Lung (tissue), 12 donors: ENCODE results near the gene FRMD5. TPM values are rescaled to one million over a fixed set of nuclear protein-coding genes. Genes with fewer than 3 reads are reported as not detected.

Source experiments
- ATAC-seq: fragments of 200-7000 bp; cut with Tn5 transposase; one replicate; pipeline ENCODE4 v1.9.1; 2020; ENCODE audit warnings: moderate number of reproducible peaks; ENCODE audit not compliant: insufficient read depth, low FRiP score
- DNase-seq, 3 donors: peaks; one replicate each; pipeline ENCODE4 v3.0.0-alpha.2; 2013 to 2017
- H3K27ac ChIP-seq, 2 donors: one replicate each; pipeline ENCODE4 v1.5.1; 2013; ENCODE audit warnings: mild to moderate bottlenecking in 2 of 2, moderate library complexity in 2 of 2, control low read depth in 1 of 2, inconsistent platforms in 1 of 2, low read depth in 1 of 2, low read length in 1 of 2
- H3K27me3 ChIP-seq, 3 donors: one replicate each; pipeline ENCODE4 v1.5.1; 2013; ENCODE audit warnings: low read length in 2 of 3; ENCODE audit not compliant: control insufficient read depth in 3 of 3, insufficient read depth in 3 of 3
- H3K36me3 ChIP-seq, 4 donors: one replicate each; pipeline ENCODE4 v1.5.1; 2013; ENCODE audit warnings: low read length in 4 of 4, mild to moderate bottlenecking in 1 of 4, moderate library complexity in 1 of 4; ENCODE audit not compliant: control insufficient read depth in 4 of 4, insufficient read depth in 4 of 4
- H3K4me1 ChIP-seq, 5 donors: one replicate each; pipeline ENCODE4 v1.5.1; 2013; ENCODE audit warnings: low read length in 5 of 5, mild to moderate bottlenecking in 2 of 5, moderate library complexity in 1 of 5; ENCODE audit not compliant: control insufficient read depth in 5 of 5, insufficient read depth in 5 of 5
- H3K4me3 ChIP-seq: one replicate; pipeline ENCODE4 v1.5.1; 2013; ENCODE audit warnings: mild to moderate bottlenecking, control low read depth, moderate library complexity
- H3K9ac ChIP-seq, 2 donors: one replicate each; pipeline ENCODE4 v1.5.1; 2013; ENCODE audit warnings: low read length in 2 of 2, control low read depth in 1 of 2; ENCODE audit not compliant: insufficient read depth in 1 of 2
- H3K9me3 ChIP-seq, 4 donors: one replicate each; pipeline ENCODE4 v1.5.1; 2013; ENCODE audit warnings: low read length in 3 of 4, mild to moderate bottlenecking in 1 of 4, moderate library complexity in 1 of 4; ENCODE audit not compliant: control insufficient read depth in 4 of 4, insufficient read depth in 3 of 4
- WGBS, 2 donors: extraction: QIAGEN DNeasy Blood & Tissue Kit; methylation state at CpG; one replicate each; pipeline ENCODE4 v1.1.7; 2013; 5-methylcytosine and 5-hydroxymethylcytosine counted together
- polyA plus RNA-seq, 2 donors: library from polyadenylated mRNA; stranded (reverse); fragments of 200-250 nt; gene quantifications; one replicate each; pipeline ENCODE4 v1.2.1, GENCODE V29; 2013
- total RNA-seq, 2 donors: library from RNA; depleted of rRNA in 1 of 2; stranded (reverse); fragments of >200 nt in 1 of 2; gene quantifications; one replicate each; pipeline ENCODE4 v1.2.1, GENCODE V29; 2014 to 2021
- TF ChIP-seq, protein P1 (sequence below): IDR thresholded peaks from 2 replicates; pipeline ENCODE4 v1.5.1; 2012; ENCODE audit warnings: mild to moderate bottlenecking; ENCODE audit errors: control extremely low read depth, extremely low read depth
- donor health status: control.
- donor health status: control.
- donor health status: Bipolar disorder and iron deficiency.
- donor health status: healthy.
- donor health status: DM: yes; HTN: yes; CAD: no.

FRMD5 gene
- total and polyA plus RNA-seq, 4 donors: 0.10 to 1.1 (median 0.67) TPM

DNA sequence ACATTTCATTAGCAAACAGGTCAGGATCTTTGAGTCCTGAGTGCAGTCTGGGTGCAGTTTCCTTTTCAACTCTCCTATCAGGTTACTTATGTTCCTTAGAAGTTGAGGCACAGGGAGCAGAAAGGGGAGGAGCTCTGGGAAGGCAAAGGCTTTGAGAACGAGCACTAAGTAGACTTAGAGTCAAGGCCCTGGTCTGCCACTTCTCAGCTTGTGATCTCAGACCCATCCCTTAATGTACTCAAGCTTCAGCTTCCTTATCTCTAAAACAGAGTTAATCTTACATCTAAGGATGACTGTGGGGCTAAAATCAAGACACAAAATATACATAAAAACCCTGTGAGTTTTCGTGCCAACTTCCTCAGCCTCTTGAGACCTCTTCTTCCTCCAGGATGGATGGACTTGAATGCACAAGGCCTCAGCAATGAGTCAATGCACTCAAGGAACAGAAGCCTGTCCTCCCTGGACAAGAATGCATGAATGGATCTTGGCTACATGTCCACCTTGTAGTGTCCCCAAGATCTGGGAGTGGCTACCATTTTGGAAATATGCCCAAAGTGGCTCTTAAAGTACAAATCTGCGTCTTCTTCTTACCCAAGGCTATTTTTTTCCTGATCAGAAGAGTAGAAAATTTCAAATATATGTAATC lies 263.2 kb downstream of the FRMD5 start:
- ATAC-seq: no peak
- Histone ChIP-seq H3K36me3 (no peaks in the 10 kb centered on the region), H3K27ac (no peak overlapping the region), H3K9ac (no peak overlapping the region), H3K4me3 (no peak overlapping the region), H3K4me1 (no peaks in the 10 kb centered on the region), H3K9me3 (peaks cover 0 to 2% (median 0%) of the 10 kb centered on the region in 4 donors), H3K27me3 (peaks cover 0 to 4% (median 0%) of the 10 kb centered on the region in 3 donors)
- 64 to 73% methylated on average over 3 of the region's 3 CpGs for WGBS, 2 donors
- TF ChIP-seq, protein P1, sequence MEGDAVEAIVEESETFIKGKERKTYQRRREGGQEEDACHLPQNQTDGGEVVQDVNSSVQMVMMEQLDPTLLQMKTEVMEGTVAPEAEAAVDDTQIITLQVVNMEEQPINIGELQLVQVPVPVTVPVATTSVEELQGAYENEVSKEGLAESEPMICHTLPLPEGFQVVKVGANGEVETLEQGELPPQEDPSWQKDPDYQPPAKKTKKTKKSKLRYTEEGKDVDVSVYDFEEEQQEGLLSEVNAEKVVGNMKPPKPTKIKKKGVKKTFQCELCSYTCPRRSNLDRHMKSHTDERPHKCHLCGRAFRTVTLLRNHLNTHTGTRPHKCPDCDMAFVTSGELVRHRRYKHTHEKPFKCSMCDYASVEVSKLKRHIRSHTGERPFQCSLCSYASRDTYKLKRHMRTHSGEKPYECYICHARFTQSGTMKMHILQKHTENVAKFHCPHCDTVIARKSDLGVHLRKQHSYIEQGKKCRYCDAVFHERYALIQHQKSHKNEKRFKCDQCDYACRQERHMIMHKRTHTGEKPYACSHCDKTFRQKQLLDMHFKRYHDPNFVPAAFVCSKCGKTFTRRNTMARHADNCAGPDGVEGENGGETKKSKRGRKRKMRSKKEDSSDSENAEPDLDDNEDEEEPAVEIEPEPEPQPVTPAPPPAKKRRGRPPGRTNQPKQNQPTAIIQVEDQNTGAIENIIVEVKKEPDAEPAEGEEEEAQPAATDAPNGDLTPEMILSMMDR: no peak
- no peak for DNase-seq

DNA sequence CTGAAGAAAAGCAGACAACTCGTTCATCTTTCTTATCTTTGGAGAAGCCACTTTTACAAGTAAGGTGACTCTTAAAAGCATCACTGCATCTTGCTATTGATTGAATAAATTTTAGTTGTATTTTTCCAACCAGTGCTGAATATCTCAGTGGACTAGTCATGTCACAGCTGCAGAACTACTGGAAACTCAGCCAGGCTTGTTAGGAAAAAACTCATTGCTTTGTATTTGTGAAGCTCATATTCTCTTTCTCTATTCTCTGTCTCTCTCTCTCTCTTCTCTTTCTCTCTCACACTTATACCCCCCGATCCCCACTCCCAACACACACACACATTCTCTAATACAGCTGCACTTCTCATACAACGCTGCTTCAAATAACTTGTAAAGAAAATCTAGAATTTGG lies 264.0 kb downstream of the FRMD5 start:
- DNase-seq (no peak), ATAC-seq (no peak)
- no peaks in the 10 kb centered on the region for H3K36me3 ChIP-seq
- H3K4me1 ChIP-seq: no peaks in the 10 kb centered on the region
- H3K27ac ChIP-seq: no peak overlapping the region
- peaks cover 0 to 4% (median 0%) of the 10 kb centered on the region in 3 donors for H3K27me3 ChIP-seq
- TF ChIP-seq, protein P1: no peak
- WGBS, 2 donors: 87 to 89% methylated on average over 3 of the region's 3 CpGs
- H3K4me3 ChIP-seq: no peak overlapping the region
- H3K9me3 ChIP-seq: peaks cover 0 to 2% (median 0%) of the 10 kb centered on the region in 4 donors
- no peak overlapping the region for H3K9ac ChIP-seq

DNA sequence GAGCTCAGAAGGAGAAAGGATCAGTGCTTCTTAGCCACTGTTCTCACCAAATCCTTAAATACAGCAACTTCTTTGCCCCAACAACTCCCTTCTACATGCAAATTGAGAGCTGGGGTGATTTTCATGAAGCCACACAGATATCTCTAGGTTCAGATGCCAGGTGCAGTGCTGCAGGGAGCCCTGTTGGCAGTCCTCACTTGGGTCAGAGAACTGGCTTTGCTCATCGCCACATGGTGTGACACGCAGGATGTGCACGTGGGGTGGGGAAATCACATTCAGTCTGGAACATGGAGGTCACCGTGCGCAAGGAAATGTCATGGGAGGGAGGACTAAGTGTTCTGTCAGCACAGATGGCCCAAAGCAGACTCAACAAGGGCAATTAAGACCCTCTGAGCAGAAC lies 264.5 kb downstream of the FRMD5 start:
- Histone ChIP-seq H3K4me3 (no peak overlapping the region), H3K9me3 (peaks cover 0 to 2% (median 0%) of the 10 kb centered on the region in 4 donors), H3K27me3 (peaks cover 0 to 4% (median 0%) of the 10 kb centered on the region in 3 donors), H3K36me3 (no peaks in the 10 kb centered on the region), H3K4me1 (no peaks in the 10 kb centered on the region), H3K9ac (no peak overlapping the region), H3K27ac (no peak overlapping the region)
- TF ChIP-seq, protein P1: no peak
- WGBS, 2 donors: 81 to 87% methylated on average over 5 of the region's 5 CpGs
- no peak for DNase-seq
- no peak for ATAC-seq

DNA sequence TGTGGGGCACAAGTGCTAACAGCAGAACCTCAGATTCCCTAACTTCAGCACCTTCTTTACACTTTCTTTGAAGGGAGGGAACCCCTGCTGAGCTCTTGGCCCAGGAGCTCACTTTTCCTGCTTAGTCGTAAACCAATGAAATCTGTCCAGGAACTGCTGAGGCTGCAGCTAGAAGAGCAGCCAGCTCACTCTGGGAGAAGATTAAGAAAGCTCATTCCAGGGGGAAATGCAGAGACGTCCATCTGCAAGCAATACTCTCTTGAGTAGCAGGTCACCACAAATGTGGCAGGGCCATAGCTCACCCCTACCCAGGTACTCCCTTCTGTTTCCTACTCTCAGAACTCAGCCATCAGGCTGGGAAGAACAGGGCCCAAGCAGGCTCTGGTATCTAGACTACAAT lies 265.0 kb downstream of the FRMD5 start:
- no peak overlapping the region for H3K9ac ChIP-seq
- H3K4me1 ChIP-seq: no peaks in the 10 kb centered on the region
- peaks cover 0 to 2% (median 0%) of the 10 kb centered on the region in 4 donors for H3K9me3 ChIP-seq
- DNase-seq (peak in 2 of 3 donors; percentile 4 to 26), ATAC-seq (no peak)
- no peak overlapping the region for H3K4me3 ChIP-seq
- no peak overlapping the region for H3K27ac ChIP-seq
- WGBS, 2 donors: 56 to 68% methylated on average over 2 of the region's 2 CpGs
- peaks cover 0 to 4% (median 0%) of the 10 kb centered on the region in 3 donors for H3K27me3 ChIP-seq
- TF ChIP-seq, protein P1: no peak
- H3K36me3 ChIP-seq: no peaks in the 10 kb centered on the region
